GM21528 (cell line): ENCODE results near the gene ZNF35.

Source experiments
- ATAC-seq: cut with Tn5 transposase; IDR thresholded peaks from one replicate; pipeline ENCODE4 v1.9.1; 2021; ENCODE audit warnings: mild to moderate bottlenecking, moderate library complexity; ENCODE audit not compliant: unreplicated experiment, low FRiP score

The ZNF35 gene

DNA sequence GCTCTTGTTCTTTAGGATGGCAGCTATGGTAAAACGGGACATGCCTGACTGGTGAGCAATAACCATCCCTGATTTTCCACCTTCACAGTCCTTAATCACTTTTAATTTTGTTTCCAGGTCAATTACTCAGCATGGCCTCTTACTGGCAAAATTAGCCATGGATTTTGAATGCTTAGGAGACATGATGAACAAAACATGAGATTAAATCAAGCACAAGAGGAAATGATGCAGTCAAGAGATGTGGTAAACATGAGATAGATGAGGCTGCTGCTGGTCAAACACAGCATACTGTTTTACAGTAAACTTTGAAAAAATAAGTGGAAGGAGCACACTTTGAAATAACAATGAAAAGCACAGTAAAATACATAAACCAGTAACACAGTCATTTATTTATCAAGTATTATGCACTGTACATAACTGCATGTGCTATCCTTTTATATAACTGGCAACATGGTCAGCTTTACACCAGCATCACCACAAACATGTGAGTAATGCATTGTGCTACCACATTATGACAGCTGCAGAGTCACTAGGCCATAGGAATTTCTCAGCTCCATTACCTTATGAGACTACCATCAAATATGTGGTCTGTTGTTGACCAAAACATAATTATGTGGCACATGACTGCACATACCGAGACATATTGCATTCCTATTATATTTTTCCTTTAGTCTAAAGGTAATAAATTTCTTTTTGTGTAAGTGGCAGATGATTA is 33.8 kb downstream of the ZNF35 start:
- ATAC-seq: no peak

DNA sequence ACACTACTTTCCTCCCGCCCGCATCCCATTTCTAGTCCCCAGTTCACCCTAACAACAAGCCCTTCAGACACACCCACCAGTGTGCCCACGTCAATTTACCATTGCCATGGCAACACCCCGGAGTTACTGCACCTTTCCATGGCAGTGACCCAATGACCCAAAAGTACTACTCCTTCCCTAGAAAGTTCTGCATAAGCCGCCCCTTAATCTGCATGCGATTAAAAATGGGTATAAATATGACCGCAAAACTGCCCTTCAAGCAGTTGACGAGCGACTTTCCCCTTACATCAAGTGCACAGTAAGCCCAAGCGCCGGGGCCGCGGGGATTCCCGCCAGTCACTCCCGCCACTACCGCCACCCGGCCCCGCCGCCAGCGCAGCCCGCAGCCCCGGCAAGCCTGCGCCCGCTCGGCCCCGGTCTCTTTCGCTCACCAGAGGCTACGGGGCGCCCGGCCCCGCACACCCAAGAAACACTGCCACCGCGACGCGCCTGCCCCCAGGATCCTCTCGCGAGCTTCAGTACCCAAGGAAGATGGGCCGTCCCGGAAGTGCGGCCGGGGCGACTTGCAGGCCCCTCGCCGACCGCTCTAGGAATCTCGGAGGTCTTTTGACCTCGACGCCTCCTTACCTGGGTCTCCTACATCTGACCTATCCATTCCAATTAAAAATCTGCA is 36.7 kb downstream of the ZNF35 start:
- no peak for ATAC-seq

DNA sequence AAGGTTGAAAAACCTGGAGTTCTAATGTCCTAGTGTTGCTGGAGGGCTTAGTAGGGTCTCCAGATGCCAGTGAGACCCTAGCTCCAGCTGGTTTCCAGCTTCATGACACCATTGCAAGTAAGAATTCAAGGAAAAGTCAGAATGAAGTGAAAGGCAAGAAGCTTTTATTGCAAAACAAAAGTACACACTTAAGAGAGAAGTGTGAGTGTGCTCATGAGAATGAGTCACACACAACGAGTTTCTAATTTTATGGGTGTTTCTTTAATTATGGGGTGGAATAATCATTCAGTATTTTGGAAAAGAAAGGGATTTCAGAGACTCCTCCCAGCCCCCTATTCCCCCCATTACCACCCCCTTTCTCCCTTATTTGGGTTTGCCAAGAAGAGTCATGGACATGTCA is 39.4 kb downstream of the ZNF35 start:
- no peak for ATAC-seq
